RWPE2 (cell line): ENCODE measurements around the gene ACSBG1.

Experiments used
- ATAC-seq: fragments of 200-7000 bp; cut with Tn5 transposase; 3 replicates; pipeline ENCODE4 v1.9.1; 2021; ENCODE audit warnings: low read depth
- DNase-seq: peaks from one replicate; pipeline ENCODE4 v3.0.0-alpha.2; 2020; ENCODE audit warnings: low spot score
- H3K27ac ChIP-seq: fragments of 450-650 bp; 2 replicates; pipeline ENCODE4 v1.5.1; 2017; ENCODE audit warnings: mild to moderate bottlenecking; ENCODE audit not compliant: poor library complexity, severe bottlenecking
- H3K27me3 ChIP-seq: fragments of 250-450 bp; sonication (Bioruptor Pico); 2 replicates; pipeline ENCODE4 v1.5.1; 2021; ENCODE audit warnings: mild to moderate bottlenecking, moderate library complexity; ENCODE audit not compliant: insufficient read depth, poor library complexity, severe bottlenecking
- H3K36me3 ChIP-seq: fragments of 250-450 bp; sonication (Bioruptor Pico); 2 replicates; pipeline ENCODE4 v1.5.1; 2020; ENCODE audit warnings: low read depth, mild to moderate bottlenecking, moderate library complexity
- H3K4me1 ChIP-seq: fragments of 250-450 bp; sonication (Bioruptor Pico); 2 replicates; pipeline ENCODE4 v1.5.1; 2021; ENCODE audit warnings: mild to moderate bottlenecking, moderate library complexity; ENCODE audit not compliant: insufficient read depth, poor library complexity, severe bottlenecking
- H3K4me3 ChIP-seq: fragments of 250-450 bp; sonication (Bioruptor Pico); 2 replicates; pipeline ENCODE4 v1.5.1; 2021; ENCODE audit warnings: mild to moderate bottlenecking, moderate library complexity; ENCODE audit not compliant: severe bottlenecking
- H3K9me3 ChIP-seq: fragments of 250-450 bp; sonication (Bioruptor Pico); 2 replicates; pipeline ENCODE4 v1.5.1; 2021; ENCODE audit warnings: mild to moderate bottlenecking, moderate library complexity; ENCODE audit not compliant: severe bottlenecking
- CTCF ChIP-seq: fragments of 450-650 bp; IDR thresholded peaks from one replicate; pipeline ENCODE4 v1.5.1; 2017; ENCODE audit warnings: mild to moderate bottlenecking, moderate library complexity; ENCODE audit not compliant: poor library complexity, severe bottlenecking

The ACSBG1 gene

GRCh38 chr15:78148392-78149067 lies 85.8 kb downstream of the ACSBG1 start:
- Histone ChIP-seq H3K4me3 (peak overlapping the region; percentile 88), H3K36me3 (no peaks in the 10 kb centered on the region), H3K9me3 (no peaks in the 10 kb centered on the region), H3K27me3 (no peaks in the 10 kb centered on the region), H3K4me1 (peaks cover 17% of the 10 kb centered on the region), H3K27ac (peak overlapping the region; percentile 39)
- TF ChIP-seq CTCF: no peak
- DNase-seq: peak; percentile 11
- no peak for ATAC-seq

- Histone ChIP-seq H3K27ac (no peak overlapping the region), H3K27me3 (no peaks in the 10 kb centered on the region), H3K4me3 (no peak overlapping the region), H3K9me3 (no peaks in the 10 kb centered on the region), H3K4me1 (peaks cover 17% of the 10 kb centered on the region), H3K36me3 (no peaks in the 10 kb centered on the region)
- TF ChIP-seq CTCF: no peak
- ATAC-seq: no peak
- peak; percentile 59 for DNase-seq
These were observed 86.8 kb downstream of the ACSBG1 start for GRCh38 chr15:78147566-78147965.

- Histone ChIP-seq H3K9me3 (no peaks in the 10 kb centered on the region), H3K27ac (no peak overlapping the region), H3K4me1 (peaks cover 17% of the 10 kb centered on the region), H3K4me3 (no peak overlapping the region), H3K36me3 (no peaks in the 10 kb centered on the region), H3K27me3 (no peaks in the 10 kb centered on the region)
- no peak for ATAC-seq
- DNase-seq: peak; percentile 32
- TF ChIP-seq CTCF: no peak
These were observed 87.8 kb downstream of the ACSBG1 start for GRCh38 chr15:78146425-78147154.

GRCh38 chr15:78142332-78142731 lies 92.0 kb downstream of the ACSBG1 start:
- Histone ChIP-seq H3K36me3 (no peaks in the 10 kb centered on the region), H3K27ac (no peak overlapping the region), H3K4me1 (peaks cover 10% of the 10 kb centered on the region), H3K27me3 (no peaks in the 10 kb centered on the region), H3K4me3 (no peak overlapping the region), H3K9me3 (no peaks in the 10 kb centered on the region)
- no peak for TF ChIP-seq CTCF
- DNase-seq: peak; percentile 27
- 0 out of 3 replicates have a peak, but pooled peaks have one; percentile 17 for ATAC-seq

GRCh38 chr15:78140292-78140691 lies 94.1 kb downstream of the ACSBG1 start:
- DNase-seq (no peak), ATAC-seq (no peak)
- no peaks in the 10 kb centered on the region for H3K36me3 ChIP-seq
- no peak for TF ChIP-seq CTCF
- H3K27ac ChIP-seq: no peak overlapping the region
- H3K27me3 ChIP-seq: no peaks in the 10 kb centered on the region
- no peaks in the 10 kb centered on the region for H3K4me1 ChIP-seq
- no peak overlapping the region for H3K4me3 ChIP-seq
- no peaks in the 10 kb centered on the region for H3K9me3 ChIP-seq
